Smooth muscle cell of the brain vasculature (primary cell): ENCODE measurements around the gene EEFSEC.

ENCODE experiments used
- DNase-seq: peaks from one replicate; pipeline ENCODE4 v3.0.0-alpha.2; 2012; ENCODE audit warnings: low read depth, low spot score

EEFSEC gene

DNA sequence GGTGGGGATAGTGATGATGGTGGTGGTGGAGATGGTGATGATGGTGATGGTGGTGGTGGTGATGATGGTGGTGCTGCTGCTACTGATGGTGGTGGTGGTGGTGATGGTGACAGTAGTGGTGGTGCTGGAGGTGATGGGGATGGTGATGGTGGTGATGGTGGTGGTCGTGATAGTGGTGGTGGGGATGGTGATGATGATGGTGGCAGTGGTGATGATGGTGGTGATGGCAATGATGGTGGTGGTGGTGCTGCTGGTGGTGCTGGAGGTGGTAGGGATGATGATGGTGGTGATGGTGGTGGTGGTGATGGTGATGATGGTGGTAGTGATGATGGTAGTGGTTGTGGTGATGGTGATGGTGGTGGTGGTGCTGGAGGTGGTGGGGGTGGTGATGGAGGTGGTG is 292.1 kb downstream of the EEFSEC start:
- no peak for DNase-seq

DNA sequence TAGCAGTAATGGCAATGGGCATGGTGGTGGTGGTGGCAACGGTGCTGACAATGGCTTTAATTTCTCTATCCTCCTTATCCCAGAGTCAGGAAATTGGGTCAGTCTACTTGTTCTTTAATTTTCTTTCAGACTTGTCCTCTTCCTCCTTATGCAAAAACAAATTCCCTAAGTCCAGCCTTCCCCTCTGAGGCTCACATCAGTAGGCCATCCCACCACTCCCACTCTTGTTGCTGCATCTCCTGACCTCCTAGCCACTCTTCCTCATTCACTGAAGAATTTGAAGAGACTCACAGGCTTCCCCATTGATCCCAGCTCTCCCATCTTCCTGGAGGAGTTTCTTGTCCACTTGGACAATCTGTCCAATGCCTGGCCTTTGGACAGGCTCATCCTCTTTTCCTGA is 293.5 kb downstream of the EEFSEC start:
- no peak for DNase-seq

DNA sequence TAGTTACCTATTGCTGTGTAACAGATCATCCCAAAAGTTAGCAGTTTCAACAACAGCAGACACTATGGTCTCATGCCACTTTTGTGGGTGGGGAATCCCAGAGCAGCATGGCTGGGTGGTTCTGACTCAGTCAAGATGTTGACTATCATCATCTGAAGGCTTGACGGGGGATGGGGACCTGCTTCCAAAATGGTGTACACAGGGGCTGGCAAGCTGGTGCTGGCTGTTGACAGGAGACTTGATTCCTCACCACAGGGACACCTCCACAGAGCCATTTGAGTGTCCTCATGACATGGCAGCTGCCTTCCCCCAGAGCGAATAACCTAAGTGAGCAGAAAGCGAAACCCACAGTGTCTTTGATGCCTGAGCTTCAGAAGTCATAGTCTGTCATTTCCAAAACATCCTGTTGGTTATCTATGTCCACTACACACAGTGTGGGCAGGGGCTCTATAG is 294.3 kb downstream of the EEFSEC start:
- DNase-seq, result no peak

DNA sequence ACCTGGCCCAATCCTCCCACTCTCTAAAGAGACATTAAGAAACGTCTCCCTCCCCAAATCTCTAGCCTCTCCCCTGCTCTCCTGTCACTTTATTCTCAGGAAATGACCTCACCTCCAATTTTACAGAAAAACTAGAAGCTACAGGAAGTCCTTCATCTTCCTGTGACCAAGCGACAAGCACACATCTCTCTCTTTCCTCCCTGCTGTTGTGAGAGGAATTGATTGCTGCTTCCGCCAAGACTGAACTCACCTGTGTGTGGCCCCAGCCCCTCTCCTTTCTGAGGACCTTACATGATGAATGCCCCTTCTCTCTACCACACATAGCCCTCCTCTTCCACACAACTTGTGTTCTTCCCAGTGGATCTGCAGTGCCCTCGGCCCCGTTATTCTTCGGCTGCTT is 295.2 kb downstream of the EEFSEC start:
- no peak for DNase-seq

DNA sequence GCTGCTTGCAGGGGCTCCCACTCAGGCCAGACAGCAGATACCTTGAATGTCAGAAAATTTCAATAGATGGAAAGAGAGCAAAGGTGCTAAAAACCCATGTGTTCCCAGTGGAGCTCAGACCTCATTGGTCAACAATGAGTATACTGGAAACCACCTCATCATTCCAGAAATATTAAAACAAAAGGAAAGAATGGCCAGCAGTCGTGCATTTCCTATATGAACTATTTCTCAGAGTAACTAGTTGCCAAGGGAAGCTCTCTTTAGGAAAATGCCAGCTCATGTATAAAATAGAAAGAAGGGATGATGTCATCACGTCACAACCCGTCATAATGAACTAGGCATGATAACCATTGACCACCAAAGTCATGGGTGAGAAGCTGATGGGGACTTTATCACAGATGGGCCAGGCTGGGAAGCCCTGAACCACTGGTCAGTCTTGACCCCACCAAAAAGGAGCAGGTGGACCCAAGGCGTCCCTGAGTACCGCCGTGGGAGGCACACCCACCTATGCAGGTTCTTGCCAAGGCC is 295.9 kb downstream of the EEFSEC start:
- DNase-seq, result no peak

DNA sequence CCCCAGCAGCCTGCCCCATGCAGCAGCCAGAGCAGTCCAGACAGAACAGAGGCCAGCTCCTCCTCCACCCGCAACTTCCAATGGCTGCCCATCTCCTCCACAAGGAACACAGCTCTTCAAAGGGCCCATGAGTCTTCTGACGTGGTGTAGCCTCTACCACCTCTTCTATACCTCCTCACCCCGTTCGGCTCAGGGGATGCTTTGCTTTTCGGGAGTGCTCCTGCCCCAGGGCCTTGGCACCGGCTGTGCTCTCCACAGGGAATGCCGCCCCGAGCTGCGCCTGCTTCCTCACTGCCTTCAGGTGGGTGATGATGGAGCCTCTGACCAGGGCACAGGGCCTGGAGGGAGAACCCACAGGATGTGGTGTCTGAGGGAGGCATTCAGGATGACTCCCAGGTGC is 298.8 kb downstream of the EEFSEC start:
- no peak for DNase-seq

DNA sequence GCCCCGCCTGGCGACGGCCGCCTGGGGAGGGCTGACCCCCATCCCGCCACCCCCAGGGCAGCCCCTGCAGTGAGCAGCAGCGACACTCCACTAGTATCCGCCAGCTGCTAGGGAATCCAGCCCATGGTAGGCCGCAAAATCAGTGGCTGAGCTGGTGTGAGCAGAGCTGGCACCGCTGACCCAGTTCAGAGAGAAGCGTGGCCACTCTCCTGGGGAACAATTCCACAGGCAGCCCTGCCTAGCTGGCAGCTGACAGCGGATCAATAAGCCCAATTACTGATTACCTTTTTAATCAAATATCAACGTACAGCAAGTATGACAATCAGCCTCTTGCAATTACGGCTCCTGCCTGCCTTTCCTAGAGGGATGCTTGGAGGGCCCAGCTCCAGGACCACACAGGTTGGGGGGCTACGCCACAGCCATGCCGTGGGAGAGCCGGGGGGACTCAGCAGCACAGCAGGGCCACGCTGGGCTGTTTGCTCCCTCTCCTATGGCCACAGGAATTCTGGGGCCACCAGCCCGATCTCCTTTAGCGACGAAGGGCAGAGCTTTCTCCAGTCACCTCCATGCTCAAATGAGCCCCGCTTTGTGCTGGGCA is 299.5 kb downstream of the EEFSEC start:
- DNase-seq, result no peak

DNA sequence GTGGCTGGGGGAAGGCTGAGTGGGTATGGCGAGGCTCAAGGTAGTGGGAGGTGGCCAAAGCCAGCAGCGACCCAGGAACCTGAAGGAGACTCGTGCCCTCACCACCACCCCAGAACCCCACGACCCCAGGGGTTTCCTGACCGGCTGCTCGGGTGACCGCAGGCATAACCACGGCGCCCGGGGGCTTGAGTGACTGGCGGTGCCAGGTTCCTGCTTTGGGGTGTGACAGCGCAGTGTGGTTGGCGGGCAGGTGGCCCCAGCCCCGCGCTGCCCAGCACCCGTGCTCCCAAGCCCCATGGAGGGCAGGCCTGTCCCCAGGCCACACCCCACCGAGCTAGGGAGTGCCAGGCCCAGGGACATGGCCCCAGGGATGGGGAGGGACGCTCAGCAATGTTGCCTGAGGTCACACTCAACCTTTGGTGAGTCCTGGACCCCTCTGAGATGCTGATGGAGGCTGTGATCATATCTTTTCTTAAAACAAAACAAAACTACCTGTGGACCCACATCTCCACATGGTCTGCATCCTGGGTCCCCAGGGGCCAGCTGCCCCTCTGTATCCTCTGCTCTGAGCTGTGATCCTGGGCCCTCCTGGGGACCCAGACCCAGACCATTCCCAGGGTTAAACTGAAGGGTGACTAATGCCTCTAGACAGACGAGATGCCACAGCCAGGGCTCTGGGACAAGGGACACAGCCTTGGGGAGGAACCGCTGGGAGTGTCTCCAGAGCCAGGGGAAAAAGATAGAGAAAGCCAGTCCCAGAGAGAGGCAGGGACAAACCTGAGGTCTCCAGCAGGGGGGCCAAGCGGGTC is 300.4 kb downstream of the EEFSEC start:
- no peak for DNase-seq

DNA sequence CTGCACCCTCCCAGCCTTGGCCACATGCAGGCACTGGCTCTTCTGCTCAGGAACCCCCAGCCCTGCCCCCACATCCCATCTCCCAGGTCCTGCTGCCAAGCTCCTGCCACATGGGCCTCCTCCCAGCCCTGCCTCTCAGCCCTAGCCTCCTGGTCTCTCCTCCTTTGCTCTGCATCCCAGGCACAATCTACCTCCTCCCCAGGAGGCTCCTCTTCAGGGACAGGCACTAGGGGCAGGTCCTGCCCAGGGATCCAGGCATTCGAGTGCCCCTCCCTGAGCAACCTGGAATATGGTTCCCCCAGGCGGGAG is 301.0 kb downstream of the EEFSEC start:
- no peak for DNase-seq

DNA sequence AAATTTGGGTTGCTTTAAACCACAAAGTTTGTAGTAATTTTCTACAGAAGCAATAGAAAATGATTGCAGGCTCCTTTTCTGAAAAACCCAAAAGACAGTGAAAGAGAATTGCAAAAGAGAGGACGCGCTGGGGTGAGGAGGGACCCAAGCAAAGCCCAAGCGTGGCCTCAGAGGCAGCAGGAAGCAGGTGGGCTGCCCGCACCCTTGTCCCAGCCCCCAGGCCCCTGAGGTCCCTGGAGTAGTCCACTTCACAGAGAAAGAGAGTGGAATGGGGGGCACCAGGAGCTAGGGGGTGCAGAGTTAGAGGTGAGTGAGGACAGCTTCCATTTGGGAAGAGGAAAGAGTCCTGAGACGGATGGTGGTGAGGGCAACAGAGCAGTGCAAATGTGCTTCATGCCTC is 301.8 kb downstream of the EEFSEC start:
- DNase-seq, result no peak

DNA sequence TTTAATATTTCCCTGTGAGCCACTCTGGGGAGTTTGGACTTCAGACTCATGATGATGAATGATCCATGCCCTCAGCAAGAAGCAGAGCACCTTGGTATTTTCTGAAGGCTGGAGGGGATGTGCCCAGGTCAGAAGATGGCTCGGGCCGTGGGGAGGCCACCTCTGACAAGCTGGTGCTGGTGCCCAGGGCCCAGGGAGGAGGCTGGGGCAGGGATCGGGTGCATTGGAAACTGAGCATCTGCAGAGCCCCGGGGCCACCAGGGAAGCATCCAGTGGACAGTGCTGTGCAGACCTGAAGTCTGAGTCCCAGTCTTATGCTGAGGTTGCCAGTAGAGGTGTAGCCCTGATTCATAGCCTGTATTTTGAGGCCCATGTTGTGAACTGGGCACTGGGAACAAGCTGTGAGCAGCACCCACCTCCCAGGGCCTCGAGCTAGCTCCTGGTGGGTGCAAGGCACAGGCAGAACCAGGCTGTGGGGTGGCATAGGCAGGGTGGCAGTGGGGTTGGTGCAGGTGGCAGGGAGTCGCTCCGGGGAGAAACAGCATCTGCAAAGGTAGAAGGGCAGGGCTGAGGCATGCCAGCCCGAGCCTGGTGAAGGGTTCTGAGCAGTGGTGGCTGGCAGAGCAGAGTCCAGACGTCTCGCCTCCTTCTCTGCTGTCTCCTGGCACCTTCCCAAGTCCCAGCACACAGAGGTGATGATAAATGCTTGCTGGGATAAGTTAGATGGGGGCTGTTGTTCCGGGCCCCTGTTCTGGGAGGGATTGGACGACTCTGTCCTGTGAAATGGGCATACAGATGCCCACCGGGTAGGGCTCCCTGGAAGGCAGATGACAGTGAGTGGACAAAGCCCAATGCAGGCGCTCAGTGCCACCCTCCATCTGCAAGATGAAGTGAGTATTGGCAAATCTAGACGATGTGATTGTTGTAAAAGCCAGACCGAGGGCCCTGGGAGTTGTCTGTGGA is 302.8 kb downstream of the EEFSEC start:
- DNase-seq, result no peak

DNA sequence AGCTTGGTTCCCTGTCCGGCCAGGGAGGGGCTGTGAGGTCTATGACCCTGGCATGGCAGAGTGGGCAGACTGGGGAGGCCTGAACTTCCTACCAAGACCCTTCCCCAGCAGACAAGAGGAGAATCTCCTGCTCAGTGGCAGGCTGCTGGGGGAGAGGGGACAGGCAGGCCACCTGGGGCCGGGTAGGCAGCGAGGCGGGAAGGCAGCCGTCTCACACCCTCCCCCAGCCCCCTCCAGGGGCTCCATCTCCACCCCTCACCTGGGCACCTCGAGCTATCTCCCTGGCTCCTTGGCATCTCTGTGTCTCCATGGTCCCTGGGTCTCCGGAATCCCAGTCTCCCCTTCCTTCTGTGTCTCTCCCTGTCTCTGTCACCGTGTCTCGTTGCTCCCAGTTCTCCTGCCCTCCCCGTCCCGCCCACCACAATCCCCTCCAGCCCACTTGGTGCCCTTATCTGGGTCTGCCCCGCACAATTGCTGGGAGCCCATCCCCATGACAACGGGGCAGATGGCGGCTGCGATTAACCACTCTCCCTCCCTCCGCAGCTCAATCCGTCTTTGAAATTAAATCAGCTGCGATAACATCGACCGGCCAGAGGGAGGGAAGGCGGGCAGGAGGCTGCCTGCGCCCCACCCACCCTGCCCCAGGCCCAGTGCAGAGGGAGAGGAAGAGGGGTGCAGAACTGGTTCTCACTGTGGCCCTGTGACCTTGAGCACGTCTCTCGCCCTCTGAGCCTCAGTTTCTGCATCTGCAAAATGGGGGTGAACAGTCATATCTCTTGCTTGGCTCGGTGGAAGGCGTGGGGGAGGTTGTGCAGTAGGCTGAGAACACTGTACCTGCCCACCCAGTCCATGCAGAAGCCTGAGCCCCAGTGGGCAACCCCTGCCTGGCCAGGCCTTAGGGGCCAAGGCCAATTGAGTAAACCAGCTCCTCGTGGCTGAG is 303.8 kb downstream of the EEFSEC start:
- DNase-seq, result no peak

DNA sequence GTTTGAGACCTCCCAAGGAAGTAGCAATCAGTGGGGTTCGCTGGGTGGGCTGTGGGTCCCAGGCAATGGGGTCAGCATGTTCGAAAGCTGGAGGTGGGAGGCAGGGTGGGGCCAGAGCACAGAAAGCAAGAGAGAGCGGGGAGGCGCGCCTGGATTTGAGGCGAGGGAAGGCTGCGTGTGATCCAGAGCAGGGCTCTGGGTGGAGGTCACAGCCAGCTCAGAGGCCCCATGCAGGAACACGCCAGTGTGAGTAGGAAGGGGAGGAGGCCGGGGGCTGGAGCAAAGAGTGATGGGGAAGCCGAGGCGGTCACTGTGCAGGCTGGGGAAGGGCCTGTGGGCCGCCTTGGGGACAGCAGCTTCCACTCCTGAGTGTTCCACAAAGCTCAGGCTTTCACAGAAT is 304.7 kb downstream of the EEFSEC start:
- no peak for DNase-seq
